ENCODE measurements around the gene NUP62. TPM values are rescaled to one million over a fixed set of nuclear protein-coding genes. Genes with fewer than 3 reads are reported as not detected.

Gene NUP62
- polyA plus RNA-seq, 1 donor (not counting 4 experiments of a cell fraction or from before 2014, with no cell fraction given), result 12.9 TPM

DNA sequence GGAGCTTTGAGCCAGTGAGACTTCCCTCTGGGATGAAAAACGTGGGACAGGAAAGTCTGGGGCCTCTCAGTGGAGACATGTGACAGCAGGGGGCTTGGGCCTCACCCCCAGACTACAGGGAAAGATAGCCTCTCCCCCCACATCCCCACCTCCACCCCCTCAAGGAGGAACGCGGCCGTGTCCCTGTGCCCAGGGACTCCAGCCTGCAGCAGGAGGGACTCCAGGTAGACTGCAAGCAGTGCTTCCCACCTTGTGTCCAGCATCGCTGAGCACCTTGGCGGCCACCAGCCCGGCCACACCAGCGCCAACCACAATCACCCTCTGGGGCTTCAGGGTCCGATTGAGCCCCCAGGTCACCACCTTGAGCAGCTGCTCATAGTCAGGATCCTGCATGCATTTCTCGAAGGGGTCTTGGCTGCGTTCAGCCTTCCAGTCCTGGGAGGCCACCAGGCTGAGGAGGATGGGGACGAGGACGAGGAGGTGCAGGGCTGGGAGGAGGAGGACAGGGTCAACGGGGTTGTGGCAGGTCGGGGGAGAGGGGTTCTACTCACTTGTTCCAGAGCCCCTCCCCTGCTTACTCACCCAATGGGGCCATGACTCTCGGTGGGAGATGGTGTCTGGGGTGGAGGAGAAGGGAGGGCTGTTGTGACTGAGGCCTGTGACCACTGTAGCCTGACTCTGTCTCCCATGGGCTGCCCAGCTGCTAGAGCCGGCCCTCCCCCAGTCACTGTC is 33.6 kb downstream of the NUP62 start:
- no peaks in the 10 kb centered on the region for H4K20me1 ChIP-seq (ENCODE audit: control insufficient read depth, extremely low read depth, insufficient read depth, low read length)
- H2AFZ ChIP-seq (ENCODE audit: control insufficient read depth, low read length), result no peak overlapping the region
- no peaks in the 10 kb centered on the region for H3K9me1 ChIP-seq (ENCODE audit: control insufficient read depth, extremely low read depth, insufficient read depth, low read length)
- H3K27ac ChIP-seq (ENCODE audit: control insufficient read depth, insufficient read depth, low read length), result no peak overlapping the region
- H3K4me1 ChIP-seq (ENCODE audit: control insufficient read depth, extremely low read depth, insufficient read depth, low read length), result peaks cover 4% of the 10 kb centered on the region
- no peaks in the 10 kb centered on the region for H3K9me3 ChIP-seq (ENCODE audit: control insufficient read depth, low read depth, low read length)
- dilution Hi-C loops (cut with MboI; ENCODE audit: extremely low pct_ligation_motif_present, low sequenced_read_pairs), result no loop called here
- no peak overlapping the region for H3K9ac ChIP-seq (ENCODE audit: control insufficient read depth, extremely low read depth, insufficient read depth, low read length)
- DNase-seq (ENCODE audit: low read depth, low spot score), result no peak
- H3K27me3 ChIP-seq (ENCODE audit: control insufficient read depth, extremely low read depth, insufficient read depth, low read length), result peaks cover 25% of the 10 kb centered on the region
- no peaks in the 10 kb centered on the region for H3K36me3 ChIP-seq (ENCODE audit: control insufficient read depth in 2 of 2, extremely low read depth in 1 of 2, insufficient read depth in 2 of 2, low read length in 2 of 2)
- no peak overlapping the region for H3K4me2 ChIP-seq (ENCODE audit: control insufficient read depth, extremely low read depth, insufficient read depth, low read depth, low read length)
- no peak overlapping the region for H3K4me3 ChIP-seq (ENCODE audit: control insufficient read depth in 2 of 3, extremely low read depth in 1 of 3, insufficient read depth in 2 of 3, low read depth in 1 of 3, low read length in 3 of 3)
- FAIRE-seq, result no peak
- no peak for TF ChIP-seq EZH2 (IDR thresholded peaks at IDR 0.05; ENCODE audit: low read length)
- TF ChIP-seq, protein P1, sequence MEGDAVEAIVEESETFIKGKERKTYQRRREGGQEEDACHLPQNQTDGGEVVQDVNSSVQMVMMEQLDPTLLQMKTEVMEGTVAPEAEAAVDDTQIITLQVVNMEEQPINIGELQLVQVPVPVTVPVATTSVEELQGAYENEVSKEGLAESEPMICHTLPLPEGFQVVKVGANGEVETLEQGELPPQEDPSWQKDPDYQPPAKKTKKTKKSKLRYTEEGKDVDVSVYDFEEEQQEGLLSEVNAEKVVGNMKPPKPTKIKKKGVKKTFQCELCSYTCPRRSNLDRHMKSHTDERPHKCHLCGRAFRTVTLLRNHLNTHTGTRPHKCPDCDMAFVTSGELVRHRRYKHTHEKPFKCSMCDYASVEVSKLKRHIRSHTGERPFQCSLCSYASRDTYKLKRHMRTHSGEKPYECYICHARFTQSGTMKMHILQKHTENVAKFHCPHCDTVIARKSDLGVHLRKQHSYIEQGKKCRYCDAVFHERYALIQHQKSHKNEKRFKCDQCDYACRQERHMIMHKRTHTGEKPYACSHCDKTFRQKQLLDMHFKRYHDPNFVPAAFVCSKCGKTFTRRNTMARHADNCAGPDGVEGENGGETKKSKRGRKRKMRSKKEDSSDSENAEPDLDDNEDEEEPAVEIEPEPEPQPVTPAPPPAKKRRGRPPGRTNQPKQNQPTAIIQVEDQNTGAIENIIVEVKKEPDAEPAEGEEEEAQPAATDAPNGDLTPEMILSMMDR (optimal IDR thresholded peaks at IDR 0.05 in 1 of 3, IDR thresholded peaks at IDR 0.05 in 1 of 3, conservative IDR thresholded peaks at IDR 0.05 in 1 of 3; ENCODE audit: extremely low read depth in 1 of 3, insufficient read depth in 2 of 3, low read length in 3 of 3), result no peak
- no peaks in the 10 kb centered on the region for H3K79me2 ChIP-seq (ENCODE audit: control insufficient read depth, insufficient read depth, low read length)

DNA sequence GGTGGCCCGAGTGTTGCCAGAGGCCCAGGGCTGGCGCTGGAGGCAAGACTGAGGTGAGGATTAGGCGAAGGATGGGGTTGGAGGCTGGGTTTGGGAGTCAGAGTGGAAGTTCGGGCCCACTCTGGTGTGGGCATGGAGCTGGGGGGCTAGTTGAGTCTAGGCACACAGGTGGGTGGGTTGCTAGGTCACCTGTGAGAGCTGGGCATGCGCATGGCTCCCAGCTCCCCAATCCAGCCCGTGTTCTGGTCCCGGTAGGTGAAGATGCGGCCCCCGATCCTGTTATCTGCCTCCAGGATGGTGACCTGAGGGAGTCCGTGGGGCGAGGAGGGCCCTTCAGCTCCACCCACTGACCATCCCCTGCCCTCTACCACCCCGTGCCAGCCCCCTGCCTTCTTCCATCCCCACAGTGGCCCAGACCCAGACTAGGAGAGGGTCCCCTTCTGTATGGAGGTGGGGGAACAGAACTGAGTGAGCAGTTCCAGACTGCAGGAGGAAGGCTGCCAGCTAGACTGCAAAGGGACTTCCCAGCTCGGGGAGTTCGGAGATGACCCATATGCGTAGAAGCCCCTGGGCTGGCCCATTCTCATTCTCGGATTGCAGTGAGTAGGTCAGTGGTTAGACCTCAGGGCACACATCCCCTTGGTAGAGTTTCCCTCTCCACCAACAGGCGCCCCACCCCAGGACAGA is 34.3 kb downstream of the NUP62 start:
- H3K4me3 ChIP-seq (ENCODE audit: control insufficient read depth in 2 of 3, extremely low read depth in 1 of 3, insufficient read depth in 2 of 3, low read depth in 1 of 3, low read length in 3 of 3), result no peak overlapping the region
- H3K9ac ChIP-seq (ENCODE audit: control insufficient read depth, extremely low read depth, insufficient read depth, low read length), result no peak overlapping the region
- dilution Hi-C loops (cut with MboI; ENCODE audit: extremely low pct_ligation_motif_present, low sequenced_read_pairs), result no loop called here
- H3K27ac ChIP-seq (ENCODE audit: control insufficient read depth, insufficient read depth, low read length), result no peak overlapping the region
- FAIRE-seq (no peak), DNase-seq (ENCODE audit: low read depth, low spot score) (no peak)
- peaks cover 6% of the 10 kb centered on the region for H3K4me1 ChIP-seq (ENCODE audit: control insufficient read depth, extremely low read depth, insufficient read depth, low read length)
- H3K9me3 ChIP-seq (ENCODE audit: control insufficient read depth, low read depth, low read length), result no peaks in the 10 kb centered on the region
- no peaks in the 10 kb centered on the region for H4K20me1 ChIP-seq (ENCODE audit: control insufficient read depth, extremely low read depth, insufficient read depth, low read length)
- no peak overlapping the region for H3K4me2 ChIP-seq (ENCODE audit: control insufficient read depth, extremely low read depth, insufficient read depth, low read depth, low read length)
- no peaks in the 10 kb centered on the region for H3K79me2 ChIP-seq (ENCODE audit: control insufficient read depth, insufficient read depth, low read length)
- H3K27me3 ChIP-seq (ENCODE audit: control insufficient read depth, extremely low read depth, insufficient read depth, low read length), result peaks cover 25% of the 10 kb centered on the region
- no peak overlapping the region for H2AFZ ChIP-seq (ENCODE audit: control insufficient read depth, low read length)
- H3K36me3 ChIP-seq (ENCODE audit: control insufficient read depth in 2 of 2, extremely low read depth in 1 of 2, insufficient read depth in 2 of 2, low read length in 2 of 2), result no peaks in the 10 kb centered on the region
- H3K9me1 ChIP-seq (ENCODE audit: control insufficient read depth, extremely low read depth, insufficient read depth, low read length), result no peaks in the 10 kb centered on the region
- TF ChIP-seq, protein P1 (optimal IDR thresholded peaks at IDR 0.05 in 1 of 3, IDR thresholded peaks at IDR 0.05 in 1 of 3, conservative IDR thresholded peaks at IDR 0.05 in 1 of 3; ENCODE audit: extremely low read depth in 1 of 3, insufficient read depth in 2 of 3, low read length in 3 of 3), result no peak
- no peak for TF ChIP-seq EZH2 (IDR thresholded peaks at IDR 0.05; ENCODE audit: low read length)

All from keratinocyte (primary cell).